ENCODE data around the gene PRR12.
A peak's percentile ranks its signal among the peaks of the same experiment; 100 is the strongest.

Gene PRR12

GRCh38 chr19:49651820-49652550 is 61.0 kb downstream of the PRR12 start:
- no peak overlapping the region for H3K27ac Mint-ChIP-seq
- no peaks in the 10 kb centered on the region for H3K4me1 Mint-ChIP-seq (ENCODE audit: low read depth)
- H3K9me3 Mint-ChIP-seq, result no peaks in the 10 kb centered on the region
- no peaks in the 10 kb centered on the region for H3K27me3 Mint-ChIP-seq (ENCODE audit: low read depth)
- H3K4me3 Mint-ChIP-seq, result no peak overlapping the region
- peaks cover 28% of the 10 kb centered on the region for H3K36me3 Mint-ChIP-seq (ENCODE audit: low read depth)

- Mint-ChIP-seq H3K36me3 (ENCODE audit: low read depth) (peaks cover 27% of the 10 kb centered on the region), H3K9me3 (no peaks in the 10 kb centered on the region), H3K4me1 (ENCODE audit: low read depth) (peaks cover 2% of the 10 kb centered on the region), H3K27me3 (ENCODE audit: low read depth) (no peaks in the 10 kb centered on the region), H3K4me3 (no peak overlapping the region), H3K27ac (no peak overlapping the region)
These were observed 61.8 kb downstream of the PRR12 start for GRCh38 chr19:49652551-49653465.

- Mint-ChIP-seq H3K27ac (no peak overlapping the region), H3K27me3 (ENCODE audit: low read depth) (no peaks in the 10 kb centered on the region), H3K4me1 (ENCODE audit: low read depth) (peaks cover 2% of the 10 kb centered on the region), H3K9me3 (no peaks in the 10 kb centered on the region), H3K4me3 (no peak overlapping the region), H3K36me3 (ENCODE audit: low read depth) (peaks cover 28% of the 10 kb centered on the region)
These were observed 62.5 kb downstream of the PRR12 start for GRCh38 chr19:49653466-49653806.

- H3K4me1 Mint-ChIP-seq (ENCODE audit: low read depth), result peaks cover 3% of the 10 kb centered on the region
- peaks cover 28% of the 10 kb centered on the region for H3K36me3 Mint-ChIP-seq (ENCODE audit: low read depth)
- H3K4me3 Mint-ChIP-seq, result no peak overlapping the region
- no peak overlapping the region for H3K27ac Mint-ChIP-seq
- H3K9me3 Mint-ChIP-seq, result no peaks in the 10 kb centered on the region
- no peaks in the 10 kb centered on the region for H3K27me3 Mint-ChIP-seq (ENCODE audit: low read depth)
These were observed 63.6 kb downstream of the PRR12 start for GRCh38 chr19:49654581-49654980.

GRCh38 chr19:49655570-49656455 is 64.8 kb downstream of the PRR12 start:
- Mint-ChIP-seq H3K27ac (peak overlapping the region; percentile 59), H3K9me3 (no peaks in the 10 kb centered on the region), H3K27me3 (ENCODE audit: low read depth) (no peaks in the 10 kb centered on the region), H3K4me1 (ENCODE audit: low read depth) (peaks cover 7% of the 10 kb centered on the region), H3K4me3 (no peak overlapping the region), H3K36me3 (ENCODE audit: low read depth) (peaks cover 35% of the 10 kb centered on the region)

- Mint-ChIP-seq H3K27me3 (ENCODE audit: low read depth) (no peaks in the 10 kb centered on the region), H3K9me3 (no peaks in the 10 kb centered on the region), H3K27ac (no peak overlapping the region), H3K4me1 (ENCODE audit: low read depth) (peaks cover 7% of the 10 kb centered on the region), H3K4me3 (no peak overlapping the region), H3K36me3 (ENCODE audit: low read depth) (peaks cover 33% of the 10 kb centered on the region)
These were observed 65.6 kb downstream of the PRR12 start for GRCh38 chr19:49656456-49657109.

- Mint-ChIP-seq H3K27ac (no peak overlapping the region), H3K27me3 (ENCODE audit: low read depth) (no peaks in the 10 kb centered on the region), H3K4me3 (no peak overlapping the region), H3K4me1 (ENCODE audit: low read depth) (peaks cover 9% of the 10 kb centered on the region), H3K36me3 (ENCODE audit: low read depth) (peaks cover 35% of the 10 kb centered on the region), H3K9me3 (no peaks in the 10 kb centered on the region)
These were observed 66.6 kb downstream of the PRR12 start for GRCh38 chr19:49657493-49658138.

GRCh38 chr19:49658139-49658517 is 67.1 kb downstream of the PRR12 start:
- peaks cover 39% of the 10 kb centered on the region for H3K36me3 Mint-ChIP-seq (ENCODE audit: low read depth)

GRCh38 chr19:49658566-49659442 is 67.8 kb downstream of the PRR12 start:
- Mint-ChIP-seq H3K27ac (no peak overlapping the region), H3K4me3 (no peak overlapping the region), H3K27me3 (ENCODE audit: low read depth) (no peaks in the 10 kb centered on the region), H3K9me3 (no peaks in the 10 kb centered on the region), H3K4me1 (ENCODE audit: low read depth) (peaks cover 17% of the 10 kb centered on the region), H3K36me3 (ENCODE audit: low read depth) (peaks cover 37% of the 10 kb centered on the region)

More at GRCh38 chr19:49658139-49658517, 67.1 kb downstream of the PRR12 start:
- Mint-ChIP-seq H3K27me3 (ENCODE audit: low read depth) (no peaks in the 10 kb centered on the region), H3K27ac (no peak overlapping the region), H3K9me3 (no peaks in the 10 kb centered on the region), H3K4me3 (no peak overlapping the region), H3K4me1 (ENCODE audit: low read depth) (peaks cover 14% of the 10 kb centered on the region)

- Mint-ChIP-seq H3K9me3 (no peaks in the 10 kb centered on the region), H3K27ac (peak overlapping the region; percentile 41), H3K4me3 (no peak overlapping the region), H3K27me3 (ENCODE audit: low read depth) (no peaks in the 10 kb centered on the region), H3K4me1 (ENCODE audit: low read depth) (peaks cover 24% of the 10 kb centered on the region), H3K36me3 (ENCODE audit: low read depth) (peaks cover 31% of the 10 kb centered on the region)
These were observed 69.5 kb downstream of the PRR12 start for GRCh38 chr19:49660338-49660961.

GRCh38 chr19:49662011-49662410 is 71.0 kb downstream of the PRR12 start:
- no peak overlapping the region for H3K4me3 Mint-ChIP-seq
- H3K27me3 Mint-ChIP-seq (ENCODE audit: low read depth), result no peaks in the 10 kb centered on the region
- H3K9me3 Mint-ChIP-seq, result no peaks in the 10 kb centered on the region
- H3K36me3 Mint-ChIP-seq (ENCODE audit: low read depth), result peaks cover 28% of the 10 kb centered on the region
- peaks cover 35% of the 10 kb centered on the region for H3K4me1 Mint-ChIP-seq (ENCODE audit: low read depth)
- no peak overlapping the region for H3K27ac Mint-ChIP-seq

GRCh38 chr19:49663224-49663623 is 72.2 kb downstream of the PRR12 start:
- peak overlapping the region; percentile 92 for H3K27ac Mint-ChIP-seq
- H3K4me3 Mint-ChIP-seq, result peak overlapping the region; percentile 97
- H3K36me3 Mint-ChIP-seq (ENCODE audit: low read depth), result peaks cover 23% of the 10 kb centered on the region
- no peaks in the 10 kb centered on the region for H3K27me3 Mint-ChIP-seq (ENCODE audit: low read depth)
- H3K4me1 Mint-ChIP-seq (ENCODE audit: low read depth), result peaks cover 39% of the 10 kb centered on the region
- H3K9me3 Mint-ChIP-seq, result no peaks in the 10 kb centered on the region
